ENCODE data around the gene ERVH48-1. TPM values are rescaled to one million over a fixed set of nuclear protein-coding genes. Genes with fewer than 3 reads are reported as not detected.
"Not testable (repeated sequence)": the region's sequence is repeated elsewhere in the genome, so short reads cannot be mapped to it uniquely, and the experiment has no call there.

The ERVH48-1 gene
- not detected in 2 replicates for total RNA-seq

DNA sequence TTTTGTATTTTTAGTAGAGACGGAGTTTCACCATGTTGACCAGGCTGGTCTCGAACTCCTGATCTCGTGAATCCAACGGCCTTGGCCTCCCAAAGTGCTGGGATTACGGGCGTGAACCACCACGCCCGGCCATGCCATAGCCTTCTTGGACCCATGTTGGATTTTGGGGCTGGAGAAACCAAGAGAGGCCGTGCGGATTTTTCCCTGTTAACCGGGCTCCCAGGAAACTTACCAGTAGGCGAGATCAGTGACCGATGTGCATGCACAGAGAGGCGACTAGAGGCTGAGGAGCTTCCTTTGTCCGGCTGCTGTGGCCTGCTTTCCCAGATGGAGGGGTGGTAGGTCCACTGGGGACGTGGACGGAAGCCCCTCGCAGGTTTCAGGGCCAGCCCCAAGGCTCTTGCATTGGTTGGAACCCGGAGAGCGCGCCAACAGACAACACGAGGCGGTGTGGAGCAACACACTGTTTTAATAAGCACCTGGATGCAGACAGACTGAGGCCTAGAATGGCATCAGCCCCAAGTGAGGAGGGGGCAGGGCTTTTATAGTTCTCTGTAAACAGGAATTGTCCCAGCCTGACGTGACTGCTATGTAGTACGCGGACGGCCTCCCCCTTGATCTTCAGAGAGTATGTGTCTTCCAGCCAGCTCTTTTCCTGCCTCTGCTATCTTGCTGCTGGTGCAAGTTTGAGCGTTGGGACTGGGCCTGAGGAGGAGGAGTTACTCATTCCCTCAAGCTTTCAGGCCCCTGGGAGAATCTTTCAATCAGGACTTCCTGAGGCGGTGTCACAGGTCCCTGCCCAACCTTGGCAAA lies at the start of gene ERVH48-1:
TSS of gene ERVH48-1 (minus strand) at position 517 of the 813 bp plus-strand sequence. CDS start 6,624 bp downstream, outside the sequence.
- DNase-seq (ENCODE audit: low read depth in 2 of 2), result no peak

DNA sequence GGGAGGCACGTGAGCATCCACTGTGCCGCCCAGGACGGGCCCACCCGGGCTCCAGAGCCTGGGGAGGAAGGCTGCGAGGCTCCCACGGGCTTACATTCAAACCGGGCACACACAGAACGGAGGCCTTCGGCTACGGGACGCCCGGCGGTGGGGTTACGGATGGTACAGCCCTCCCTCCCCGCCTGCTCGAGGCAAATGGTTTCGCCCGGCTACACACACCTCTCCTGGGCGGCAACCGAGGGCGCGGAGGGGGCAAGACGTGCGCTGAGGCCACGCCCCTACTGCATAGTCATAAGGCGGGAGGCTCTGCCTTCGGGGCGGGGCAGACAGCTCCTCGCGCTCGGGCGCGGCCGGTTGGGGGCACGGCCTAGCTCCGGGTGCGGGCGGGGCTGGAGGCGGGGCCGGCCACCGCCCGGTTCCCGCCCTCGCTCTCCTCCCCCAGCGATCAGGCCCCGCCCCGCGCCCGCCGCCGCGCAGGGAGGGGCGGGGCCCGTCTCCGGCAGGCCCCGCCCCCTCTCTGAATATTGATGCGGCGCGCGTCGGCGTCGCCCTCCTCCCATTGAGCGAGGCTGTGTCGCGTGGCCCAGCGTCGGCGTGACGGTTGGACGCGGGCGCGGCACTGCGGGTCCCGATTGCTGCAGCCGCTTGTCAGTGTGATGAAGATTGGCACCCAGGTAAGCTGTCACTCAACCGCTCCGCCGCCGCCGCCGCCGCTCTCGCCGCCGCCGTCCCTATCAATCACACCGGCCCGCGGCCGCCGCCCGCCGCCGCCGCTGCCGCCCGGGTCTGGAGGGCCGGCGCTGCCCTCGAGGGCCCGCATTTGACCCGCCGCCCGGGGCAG lies 48.8 kb upstream of the ERVH48-1 start, which contains the start of gene PKNOX1:
TSS of gene PKNOX1 (plus strand) at position 572 of the 841 bp plus-strand sequence. CDS start 29,820 bp downstream, outside the sequence.
- DNase-seq (ENCODE audit: low read depth in 2 of 2), result peak; percentile 94 to 99

DNA sequence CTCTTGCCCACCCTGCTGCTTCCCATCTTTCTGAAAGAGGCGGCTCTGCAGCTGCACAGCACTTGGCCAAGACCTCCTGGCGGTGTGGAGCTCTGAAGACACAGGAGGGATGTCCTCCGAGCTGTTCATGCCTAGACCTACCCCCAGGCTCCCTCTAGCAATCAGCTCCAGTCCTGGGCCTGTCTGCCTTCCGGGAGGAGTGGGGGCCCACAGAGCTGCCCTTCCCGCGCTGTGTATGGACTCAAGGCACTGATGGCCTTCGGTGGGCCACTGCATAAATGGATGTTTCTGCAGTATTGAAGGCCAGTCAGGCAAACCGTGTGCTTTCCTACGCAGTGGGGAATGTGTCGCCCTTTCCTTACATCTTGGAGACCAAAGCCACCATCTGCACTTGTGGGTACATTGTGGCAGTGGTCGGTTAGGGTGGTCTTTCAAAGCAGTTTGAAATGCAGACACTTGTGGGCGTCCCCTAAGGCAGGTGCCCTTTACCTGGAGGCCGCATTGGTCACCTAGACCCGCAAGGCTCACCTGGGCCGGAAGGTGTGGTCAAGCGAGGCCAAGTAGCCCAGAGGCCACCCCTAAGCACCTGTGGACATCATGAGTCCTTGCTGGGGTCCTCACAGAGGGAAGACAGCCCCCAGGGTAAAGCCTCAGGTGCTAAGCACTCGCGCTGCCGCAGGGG lies 48.0 kb upstream of the ERVH48-1 start:
- DNase-seq (ENCODE audit: low read depth in 2 of 2), result no peak

DNA sequence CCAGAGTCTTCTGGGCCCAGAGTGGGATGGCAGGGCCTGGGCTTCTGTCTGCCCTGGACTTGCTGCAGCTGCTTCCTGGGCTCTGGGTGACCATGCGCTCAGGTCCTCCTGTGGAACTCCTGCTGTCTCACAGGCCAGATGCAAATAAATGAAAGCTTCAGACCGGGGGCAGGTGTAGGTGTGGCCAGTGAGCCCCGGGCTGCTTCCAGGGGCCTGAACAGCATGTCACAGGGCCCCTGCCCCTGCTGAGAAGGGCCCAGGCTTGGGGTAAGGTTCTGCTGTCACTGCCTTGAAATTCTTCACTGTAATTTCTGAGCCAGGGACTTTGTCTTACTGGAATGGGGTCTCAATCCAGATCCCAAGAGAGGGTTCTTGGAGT lies 46.5 kb upstream of the ERVH48-1 start:
- DNase-seq (ENCODE audit: low read depth in 2 of 2), result no peak

DNA sequence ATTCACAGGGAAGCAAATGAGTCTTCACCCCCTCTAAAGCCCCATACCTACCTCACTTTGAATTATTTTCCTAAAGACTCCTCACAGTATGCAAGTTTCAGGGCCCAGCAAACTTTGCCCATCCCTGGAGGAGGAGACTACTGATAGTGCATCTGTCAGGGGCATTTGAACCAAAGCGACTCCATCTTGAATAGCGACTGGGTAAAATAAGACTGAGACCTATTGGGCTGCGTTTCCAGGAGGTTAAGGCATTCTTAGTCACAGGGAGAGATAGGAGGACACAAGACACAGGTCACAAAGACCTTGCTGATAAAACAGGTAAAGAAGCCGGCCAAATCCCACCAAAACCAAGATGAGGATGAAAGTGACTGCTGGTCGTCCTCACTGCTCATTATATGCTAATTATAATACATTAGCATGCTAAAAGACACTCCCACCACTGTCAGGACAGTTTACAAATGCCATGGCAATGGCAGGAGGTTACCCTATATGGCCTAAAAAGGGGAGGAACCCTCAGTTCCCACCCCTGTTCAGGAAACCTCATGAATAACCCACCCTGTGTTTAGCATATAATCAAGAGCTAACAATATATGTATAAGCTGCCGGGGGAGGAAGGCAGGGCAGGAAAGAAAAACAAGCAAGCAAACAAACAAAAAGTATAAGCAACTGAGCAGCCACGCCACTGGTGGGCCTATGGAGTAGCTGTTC lies 45.7 kb upstream of the ERVH48-1 start:
- DNase-seq (ENCODE audit: low read depth in 2 of 2), result no peak

DNA sequence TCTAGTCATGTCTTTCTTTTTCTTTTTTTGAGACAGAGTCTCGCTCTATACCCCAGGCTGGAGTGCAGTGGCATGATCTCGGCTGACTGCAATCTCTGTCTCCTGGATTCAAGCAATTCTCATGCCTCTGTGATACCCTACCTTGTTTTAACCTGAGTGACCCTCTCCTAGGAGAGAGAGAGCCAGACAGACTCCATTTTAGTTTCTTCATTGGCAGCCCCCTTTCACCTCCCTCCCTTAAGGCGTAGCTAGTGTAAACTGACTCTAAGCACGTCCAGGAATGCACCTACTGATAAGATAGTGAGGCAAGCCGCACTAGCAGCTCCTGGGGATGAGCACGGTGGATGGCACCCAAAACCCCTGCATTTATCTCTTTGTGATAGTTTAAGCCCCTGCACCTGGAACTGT lies 43.8 kb upstream of the ERVH48-1 start:
- DNase-seq (ENCODE audit: low read depth in 2 of 2), result no peak

DNA sequence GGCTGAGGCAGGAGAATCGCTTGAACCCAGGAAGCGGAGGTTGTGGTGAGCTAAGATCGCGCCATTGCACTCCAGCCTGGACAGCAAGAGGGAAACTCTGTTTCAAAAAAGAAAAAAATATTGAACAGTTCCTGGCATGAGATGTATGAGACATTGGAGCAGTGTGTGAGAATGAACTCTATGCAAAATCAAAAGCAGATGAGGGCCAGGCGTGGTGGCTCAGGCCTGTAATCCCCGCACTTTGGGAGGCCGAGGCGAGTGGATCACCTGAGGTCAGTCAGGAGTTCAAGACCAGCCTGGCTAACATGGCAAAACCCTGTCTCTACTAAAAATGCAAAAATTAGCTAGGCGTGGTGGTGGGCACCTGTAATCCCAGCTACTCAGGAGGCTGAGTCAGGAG lies 42.2 kb upstream of the ERVH48-1 start:
- DNase-seq (ENCODE audit: low read depth in 2 of 2), result not testable (repeated sequence)

DNA sequence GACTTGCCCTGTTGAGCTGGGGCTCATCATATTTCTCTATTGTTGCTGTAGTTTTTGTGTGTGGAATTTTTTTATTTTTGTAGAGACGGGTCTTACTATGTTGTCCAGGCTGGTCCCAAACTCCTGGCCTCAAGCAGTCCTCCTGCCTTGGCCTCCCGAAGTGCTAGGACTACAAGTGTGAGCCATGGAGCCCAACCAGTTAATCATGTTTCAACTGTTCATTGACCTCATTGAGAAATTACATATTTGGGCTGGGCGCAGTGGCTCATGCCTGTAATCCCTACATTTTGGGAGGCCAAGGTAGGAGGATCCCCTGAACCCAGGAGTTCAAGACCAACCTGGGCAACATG lies 39.8 kb upstream of the ERVH48-1 start:
- no peak for DNase-seq (ENCODE audit: low read depth in 2 of 2)

DNA sequence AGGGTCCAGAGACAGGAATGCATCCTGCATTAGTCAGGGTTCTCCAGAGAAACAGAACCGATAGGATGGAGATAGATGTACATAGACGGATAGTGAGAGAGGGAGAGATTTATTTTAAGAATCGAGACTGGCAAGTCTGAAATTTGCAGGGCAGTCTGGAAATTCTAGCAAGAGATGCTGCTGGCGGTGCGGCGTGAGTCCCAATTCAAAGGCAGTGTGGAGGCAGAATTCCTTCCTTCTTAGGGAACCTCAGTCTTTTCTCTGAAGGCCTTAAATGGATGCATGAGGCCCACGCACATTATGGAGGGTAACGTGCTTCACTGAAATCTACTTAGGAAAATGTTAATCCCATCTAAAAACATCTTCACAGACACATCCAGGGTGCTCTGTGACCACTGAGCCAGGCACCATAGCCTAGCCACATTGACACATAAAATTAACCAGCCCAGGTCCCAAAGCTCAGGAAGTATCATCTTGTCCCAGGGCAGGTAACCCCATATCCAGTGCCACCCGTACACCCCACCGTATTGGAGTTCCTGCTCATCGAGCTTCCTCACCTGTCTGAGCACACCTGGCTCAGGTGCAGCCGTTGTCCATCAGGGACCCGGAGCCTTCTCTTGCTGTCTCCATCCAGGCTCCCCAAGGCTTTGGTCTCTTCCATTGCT lies 39.2 kb upstream of the ERVH48-1 start:
- DNase-seq (ENCODE audit: low read depth in 2 of 2), result no peak

DNA sequence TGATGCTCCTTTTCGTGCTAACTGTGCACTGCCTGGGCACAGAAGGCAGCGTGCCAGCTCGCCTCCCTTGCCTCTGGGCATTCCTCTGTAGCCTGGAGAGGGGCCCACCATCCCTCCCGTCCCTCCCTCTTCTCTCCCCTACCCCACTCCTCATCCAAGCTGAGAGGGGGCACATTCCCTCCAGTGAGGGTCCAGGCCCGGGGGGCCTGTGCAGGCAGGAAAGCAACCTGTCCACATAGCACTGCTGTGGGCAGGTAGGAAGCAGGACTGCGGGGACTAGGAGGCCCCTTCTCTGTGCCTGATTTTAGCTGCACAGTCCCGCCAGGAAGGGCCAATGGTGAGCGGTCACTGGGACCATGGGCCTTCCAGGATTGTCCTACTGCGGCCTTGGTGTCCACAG lies 38.7 kb upstream of the ERVH48-1 start:
- no peak for DNase-seq (ENCODE audit: low read depth in 2 of 2)

DNA sequence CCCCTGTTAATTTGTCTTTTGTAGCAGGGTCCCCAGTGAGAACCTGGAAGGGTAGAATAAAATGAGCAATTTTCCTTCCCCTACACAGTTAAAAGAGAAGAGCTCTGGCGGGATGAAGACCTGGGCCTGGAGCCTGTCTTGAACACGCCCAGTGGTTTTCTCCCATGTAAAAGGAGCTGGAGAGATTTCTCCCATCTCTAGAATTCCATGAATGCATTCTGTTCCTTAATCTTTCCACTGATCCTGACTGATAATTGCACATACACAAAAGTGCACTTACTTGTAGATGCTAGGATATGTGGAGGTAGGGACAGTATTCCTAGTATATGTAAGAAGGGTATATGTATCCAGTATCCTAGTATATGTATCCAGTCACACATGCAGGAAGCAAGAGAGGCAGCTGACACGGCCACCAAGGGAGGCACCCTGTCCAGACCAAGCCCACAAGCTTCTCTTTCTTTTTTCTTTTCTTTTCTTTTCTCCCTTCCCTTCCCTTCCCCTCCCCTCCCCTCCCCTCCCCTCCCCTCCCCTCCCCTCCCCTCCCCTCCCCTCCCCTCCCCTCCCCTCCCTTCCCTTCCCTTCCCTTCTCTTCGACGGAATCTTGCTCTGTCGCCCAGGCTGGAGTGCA lies 37.1 kb upstream of the ERVH48-1 start:
- DNase-seq (ENCODE audit: low read depth in 2 of 2), result no peak

DNA sequence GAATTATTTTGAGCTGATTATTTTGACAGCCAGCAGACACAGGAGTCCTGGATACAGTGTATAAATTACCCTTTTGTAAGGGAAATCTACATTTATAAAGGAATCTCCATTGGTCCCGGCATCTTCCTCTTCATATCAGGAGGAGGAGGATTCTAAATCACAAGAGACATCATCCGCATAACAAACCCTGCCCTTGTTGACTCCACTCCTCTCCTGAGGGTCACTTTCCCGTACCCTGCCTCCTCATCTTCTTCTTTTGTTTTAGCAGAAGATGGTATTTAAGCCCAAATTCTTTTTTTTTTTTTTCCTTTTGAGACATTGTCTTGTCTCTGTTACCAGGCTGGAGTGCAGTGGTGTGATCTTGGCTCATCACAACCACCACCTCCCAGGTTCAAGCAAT lies 34.3 kb upstream of the ERVH48-1 start:
- DNase-seq (ENCODE audit: low read depth in 2 of 2), result no peak

DNA sequence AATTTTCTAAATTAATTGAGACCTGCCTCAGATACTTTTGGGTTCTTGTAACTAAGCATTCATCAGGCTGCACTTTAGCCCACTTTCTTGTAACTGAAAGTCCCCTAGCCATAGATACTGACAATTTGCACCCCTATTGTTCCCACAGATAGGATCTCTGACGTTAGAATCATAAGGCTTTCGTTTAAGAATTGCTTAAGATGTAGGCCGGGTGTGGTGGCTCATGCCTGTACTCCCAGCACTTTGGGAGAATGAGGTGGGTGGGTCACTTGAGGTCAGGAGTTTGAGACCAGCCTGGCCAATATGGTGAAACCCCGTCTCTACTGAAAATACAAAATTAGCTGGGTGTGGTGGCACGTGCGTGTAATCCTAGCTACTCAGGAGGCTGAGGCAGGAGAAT lies 32.7 kb upstream of the ERVH48-1 start:
- not testable (repeated sequence) for DNase-seq (ENCODE audit: low read depth in 2 of 2)

DNA sequence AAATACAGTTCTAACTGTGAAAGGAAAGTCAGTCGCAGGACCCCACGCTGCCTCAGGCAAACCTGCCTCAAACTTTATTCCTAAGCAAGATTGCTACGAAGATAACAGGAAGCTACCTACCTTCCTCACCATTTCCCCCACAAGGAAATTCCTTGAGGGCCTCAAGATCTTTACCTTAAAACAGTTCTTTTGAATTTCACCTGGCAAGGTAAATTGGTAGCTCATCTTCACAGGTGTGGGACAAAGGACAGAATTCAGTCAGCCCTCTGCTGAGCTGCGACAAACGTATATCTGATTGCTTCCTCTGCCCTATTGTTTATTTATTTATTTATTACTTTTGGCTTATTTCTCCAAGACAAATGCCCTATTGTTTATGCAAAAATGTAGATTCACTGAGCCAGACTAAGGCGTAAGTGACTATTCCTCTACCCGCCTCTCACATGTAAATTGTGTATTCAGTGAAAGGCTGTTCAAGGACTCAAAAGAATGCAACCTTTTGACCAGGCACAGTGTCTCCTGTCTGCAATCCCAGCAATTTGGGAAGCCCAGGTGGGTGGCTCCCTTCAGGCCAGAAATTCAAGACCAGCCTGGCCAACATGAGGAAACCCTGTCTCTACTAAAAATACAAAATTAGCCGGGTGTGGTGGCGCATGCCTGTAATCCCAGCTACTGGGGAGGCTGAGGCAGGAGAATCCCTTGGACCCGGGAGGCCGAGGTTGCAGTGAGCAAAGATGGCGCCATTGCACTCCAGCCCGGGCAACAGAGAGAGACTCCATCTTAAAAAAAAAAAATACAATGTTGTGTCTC lies 31.6 kb upstream of the ERVH48-1 start:
- no peak for DNase-seq (ENCODE audit: low read depth in 2 of 2)

DNA sequence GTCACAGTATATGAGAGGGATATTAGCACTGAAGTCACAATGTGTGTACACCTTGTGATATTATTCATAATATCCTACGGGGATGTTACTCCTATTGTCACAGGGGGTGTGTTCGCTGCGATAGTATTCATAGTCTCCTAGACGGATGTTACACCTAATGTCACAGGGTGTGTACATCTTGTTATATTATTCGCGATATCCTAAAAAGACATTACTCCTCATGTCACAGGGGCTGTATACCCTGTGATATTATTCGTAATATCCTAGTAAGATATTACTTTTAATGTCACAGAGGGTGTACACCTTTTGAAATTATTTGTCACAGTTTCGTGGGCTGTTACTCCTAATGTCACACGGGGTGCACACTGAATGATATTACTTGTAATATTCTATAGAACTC lies 25.8 kb upstream of the ERVH48-1 start:
- not testable (repeated sequence) for DNase-seq (ENCODE audit: low read depth in 2 of 2)

DNA sequence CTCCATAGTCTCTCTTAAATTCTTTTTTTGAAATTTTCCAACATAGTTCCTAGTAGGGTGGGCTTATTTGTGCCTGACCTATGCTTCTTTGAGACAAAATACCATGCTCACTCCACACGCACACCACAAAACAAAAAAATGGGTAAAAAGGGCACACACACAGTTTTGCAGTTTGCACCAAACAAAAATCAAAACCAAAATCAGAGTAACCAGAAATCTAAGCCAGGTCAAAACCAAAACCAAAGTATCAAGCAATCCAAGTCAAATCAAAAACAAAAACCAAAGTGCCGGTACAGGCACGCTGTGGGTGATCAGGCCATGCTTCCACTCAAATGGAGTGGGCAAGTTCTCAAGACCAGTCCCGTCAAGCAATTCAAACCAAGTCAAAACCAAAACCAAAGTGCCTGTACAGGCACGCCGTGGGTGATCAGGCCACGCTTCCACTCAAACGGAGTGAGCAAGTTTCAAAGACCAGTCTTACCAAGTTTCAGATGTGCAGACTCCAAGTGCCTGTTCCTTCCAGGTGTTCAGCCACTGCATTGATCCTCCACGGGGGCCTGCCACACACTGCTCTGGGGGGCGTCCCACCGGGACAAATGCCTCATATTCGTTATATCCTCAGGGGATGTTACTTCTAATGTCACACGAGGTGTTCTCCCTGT lies 23.8 kb upstream of the ERVH48-1 start:
- not testable (repeated sequence) for DNase-seq (ENCODE audit: low read depth in 2 of 2)

DNA sequence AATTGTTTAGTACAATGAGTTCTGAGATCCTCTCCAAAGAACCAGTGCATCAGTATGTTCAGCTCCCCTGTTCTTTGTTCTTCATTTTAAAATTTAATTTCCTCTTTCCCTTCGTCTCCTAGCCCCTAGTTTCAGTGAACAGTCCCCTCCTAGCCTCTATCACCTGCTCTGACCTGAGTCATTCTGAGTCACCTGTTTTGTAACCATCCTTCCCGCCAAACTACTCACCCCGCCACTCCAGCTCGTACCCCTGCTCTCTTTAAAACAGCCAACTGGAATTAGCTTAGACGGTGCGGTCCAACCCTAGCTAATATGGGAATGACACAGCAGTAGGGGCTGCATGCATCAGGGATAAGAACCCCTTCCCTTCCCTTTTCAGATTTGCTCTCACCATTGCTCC lies 16.8 kb upstream of the ERVH48-1 start:
- DNase-seq (ENCODE audit: low read depth in 2 of 2), result no peak

DNA sequence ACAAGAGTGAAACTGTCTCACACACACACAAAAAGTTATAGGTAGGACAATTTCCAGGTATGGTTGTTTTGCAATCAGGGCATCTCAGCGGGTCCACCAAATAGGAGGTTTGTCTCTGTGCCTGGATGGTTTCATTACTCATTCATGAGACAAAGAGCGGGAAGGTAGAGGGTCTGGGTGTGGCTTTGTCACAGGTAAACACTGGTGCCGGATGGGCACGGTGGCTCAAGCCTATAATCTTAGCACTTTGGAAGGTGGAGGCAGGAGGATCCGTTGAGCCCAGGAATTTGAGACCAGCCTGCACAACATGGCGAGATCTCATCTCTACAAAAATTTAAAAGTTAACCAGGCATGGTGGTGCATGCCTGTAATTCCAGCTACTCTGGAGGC lies 16.3 kb upstream of the ERVH48-1 start:
- DNase-seq (ENCODE audit: low read depth in 2 of 2), result no peak

Measured in dermis microvascular lymphatic vessel endothelial cell (primary cell).